DMS114 treated with DMSO at 0.1 percent for 48 hours (cell line): ENCODE results near the gene PLD4.
"Not testable (repeated sequence)": the region's sequence is repeated elsewhere in the genome, so short reads cannot be mapped to it uniquely, and the experiment has no call there.

Source experiments
- DNase-seq: peaks from one replicate; lab custom pipeline; 2025; ENCODE audit not compliant: unreplicated experiment; lab: John Stamatoyannopoulos, UW

Gene PLD4

GRCh38 chr14:104885973-104886689 lies 38.5 kb upstream of the PLD4 start:
- no peak for DNase-seq

- DNase-seq: no peak
These were observed 37.7 kb upstream of the PLD4 start for GRCh38 chr14:104886690-104887622.

DNA sequence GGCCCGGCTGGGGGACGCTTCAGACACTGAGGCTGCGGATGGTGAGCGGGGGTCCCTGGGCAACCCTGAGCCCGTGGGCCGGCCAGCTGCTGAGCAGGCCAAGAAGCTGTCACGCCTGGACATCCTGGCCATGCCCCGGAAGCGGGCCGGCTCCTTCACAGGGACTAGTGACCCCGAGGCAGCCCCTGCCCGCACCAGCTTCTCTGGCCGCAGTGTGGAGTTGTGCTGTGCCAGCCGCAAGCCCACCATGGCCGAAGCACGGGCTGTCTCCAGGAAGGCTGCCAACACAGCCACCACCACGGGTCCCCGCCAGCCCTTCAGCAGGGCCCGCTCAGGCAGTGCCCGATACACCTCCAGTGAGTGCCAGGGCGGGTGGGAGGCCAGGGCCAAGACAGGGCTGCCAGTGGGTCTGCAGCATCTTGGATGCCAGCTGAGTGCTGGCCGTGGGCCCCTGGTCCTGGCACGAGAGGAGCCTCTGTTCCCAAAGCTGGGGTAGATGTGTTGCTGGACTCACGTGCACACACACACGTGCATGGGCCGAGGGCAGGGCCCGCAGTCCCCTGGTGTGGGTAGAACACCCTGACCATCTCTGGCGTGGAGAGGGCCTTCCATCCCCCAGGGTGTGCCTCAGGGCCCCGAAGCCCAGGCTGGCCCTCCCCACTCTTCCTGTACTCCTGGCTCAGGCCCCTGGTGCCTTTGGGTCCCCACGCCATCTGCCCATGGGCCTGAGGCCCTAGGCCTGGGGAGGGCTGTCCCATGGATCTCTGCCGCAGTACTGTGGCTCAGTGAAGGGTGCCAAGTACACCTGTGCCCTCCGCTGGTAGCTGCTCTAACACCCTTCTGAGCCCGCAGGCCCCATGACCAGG lies 36.8 kb upstream of the PLD4 start:
- no peak for DNase-seq

- no peak for DNase-seq
These were observed 35.9 kb upstream of the PLD4 start for GRCh38 chr14:104888489-104889374.

DNA sequence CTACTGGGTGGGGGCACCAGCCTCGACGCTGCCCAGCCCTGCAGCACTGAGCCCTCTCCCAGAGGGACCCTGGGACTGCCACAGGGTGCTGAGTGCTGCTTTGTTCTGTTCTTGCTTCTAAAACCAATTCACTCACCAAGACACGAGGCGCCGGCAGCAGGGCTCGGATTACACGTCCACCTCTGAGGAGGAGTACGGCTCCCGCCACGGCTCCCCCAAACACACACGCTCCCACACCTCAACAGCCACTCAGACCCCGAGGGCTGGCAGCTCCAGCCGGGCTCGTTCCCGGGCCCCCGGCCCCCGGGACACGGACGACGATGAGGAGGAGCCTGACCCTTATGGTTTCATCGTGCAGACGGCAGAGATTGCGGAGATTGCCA lies 35.3 kb upstream of the PLD4 start:
- no peak for DNase-seq

GRCh38 chr14:104890292-104890691 lies 34.4 kb upstream of the PLD4 start:
- DNase-seq: not testable (repeated sequence)

GRCh38 chr14:104891121-104891551 lies 33.5 kb upstream of the PLD4 start:
- no peak for DNase-seq

DNA sequence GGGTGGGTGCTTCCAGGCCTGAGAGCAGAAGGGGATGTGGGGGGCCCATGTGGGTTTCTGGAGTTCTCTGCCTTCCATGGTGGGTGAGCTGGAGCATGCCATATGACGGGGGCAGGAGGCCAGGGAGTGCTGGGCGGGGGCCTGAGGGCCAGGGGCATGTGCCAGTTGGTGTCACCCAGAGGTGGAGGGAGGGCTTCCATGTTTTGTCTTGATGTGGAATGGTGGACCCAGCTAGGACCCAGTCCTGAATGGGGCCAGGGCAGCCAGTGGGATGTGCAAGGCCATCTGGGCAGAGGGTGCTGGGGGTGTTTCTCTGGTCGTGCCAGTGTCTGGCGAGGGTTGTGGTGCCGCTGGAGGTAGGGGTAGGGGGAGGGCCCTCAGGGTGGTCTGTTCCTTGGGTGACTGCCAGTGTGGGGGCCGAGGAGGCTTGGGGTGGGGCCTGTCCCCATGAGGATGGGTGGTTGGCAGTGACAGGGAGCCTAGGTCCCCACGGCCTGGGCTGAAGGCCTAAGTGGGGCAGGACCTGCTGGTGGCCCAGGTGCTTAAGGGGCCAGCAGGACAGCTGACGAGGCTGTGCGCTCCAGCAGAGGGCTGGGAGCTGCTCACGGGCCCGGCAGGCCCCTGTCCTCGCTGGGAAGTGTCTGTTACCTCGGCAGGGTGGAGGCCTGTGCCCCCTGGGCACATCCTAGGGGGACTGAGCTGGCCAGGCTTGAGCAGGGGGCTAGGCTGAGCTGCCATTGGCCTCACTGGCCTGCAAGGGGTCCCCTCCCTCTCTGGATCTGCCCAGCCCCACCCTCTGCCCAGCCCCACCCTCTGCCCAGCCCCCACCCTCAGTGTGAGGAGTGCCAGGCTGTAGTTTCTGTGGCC lies 32.8 kb upstream of the PLD4 start:
- DNase-seq: no peak

- no peak for DNase-seq
These were observed 31.9 kb upstream of the PLD4 start for GRCh38 chr14:104892531-104893434.

- DNase-seq: no peak
These were observed 31.1 kb upstream of the PLD4 start for GRCh38 chr14:104893435-104894207.

- DNase-seq: no peak
These were observed 30.1 kb upstream of the PLD4 start for GRCh38 chr14:104894331-104895206.

- no peak for DNase-seq
These were observed 29.4 kb upstream of the PLD4 start for GRCh38 chr14:104895207-104895785.

DNA sequence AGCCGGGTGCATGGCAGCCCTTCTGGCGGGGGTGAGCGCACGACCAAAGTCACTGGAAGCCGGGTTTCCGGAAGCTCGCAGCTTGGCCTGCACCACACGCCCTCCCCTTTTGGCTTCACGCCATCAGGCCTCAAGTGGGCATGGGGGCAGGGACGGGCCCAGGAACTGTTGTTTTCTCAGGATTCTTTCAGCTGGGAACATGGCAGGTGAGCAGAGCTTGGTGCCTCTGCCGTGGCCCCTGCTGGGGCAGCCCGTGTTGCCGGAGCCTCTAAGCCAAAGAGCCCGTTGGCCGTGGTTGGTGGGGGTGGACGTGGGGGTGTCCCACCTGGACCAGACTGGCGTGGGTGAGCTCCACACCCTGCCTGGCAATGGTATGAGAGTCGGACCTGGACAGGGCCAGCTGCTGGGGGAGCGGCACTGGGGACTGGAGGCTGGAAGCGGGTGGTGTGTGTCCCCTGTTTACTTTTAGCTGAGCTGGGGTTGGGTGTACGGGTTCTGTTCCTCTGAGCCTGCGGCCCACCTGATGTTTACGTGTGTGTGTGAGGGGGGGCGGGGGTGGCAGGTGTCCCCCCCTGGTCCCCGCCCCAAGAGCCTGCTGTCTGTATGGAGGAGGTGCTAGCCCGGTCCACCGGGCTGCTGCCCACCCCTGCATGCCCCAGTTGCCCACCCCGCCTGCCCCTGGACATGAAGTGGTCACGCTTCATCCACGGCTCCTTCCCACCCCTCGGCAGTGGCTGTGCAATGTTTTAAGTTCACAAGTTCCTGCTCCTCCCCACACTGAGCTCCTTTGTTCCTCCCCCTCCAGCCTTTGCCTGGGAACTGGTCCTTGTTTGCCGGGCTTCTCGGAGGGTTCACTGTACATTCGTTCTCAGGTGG lies 28.7 kb upstream of the PLD4 start:
- DNase-seq: no peak

GRCh38 chr14:104897330-104898194 lies 27.1 kb upstream of the PLD4 start:
- no peak for DNase-seq
